H9 (cell line): Measurements from ENCODE around the gene RIPK4. TPM values are rescaled to one million over a fixed set of nuclear protein-coding genes. Genes with fewer than 3 reads are reported as not detected.

Experiments
- DNase-seq: peaks from one replicate; pipeline ENCODE4 v3.0.0-alpha.2; 2017
- H2AFZ ChIP-seq: one replicate; pipeline ENCODE4 v1.6.1; 2013; ENCODE audit warnings: mild to moderate bottlenecking, low read length, control low read depth, moderate library complexity
- H2AK5ac ChIP-seq: 2 replicates; pipeline ENCODE4 v1.6.1; 2013; ENCODE audit warnings: low read length, control low read depth, mixed read lengths; ENCODE audit not compliant: insufficient read length
- H2BK120ac ChIP-seq: one replicate; pipeline ENCODE4 v1.6.1; 2013; ENCODE audit warnings: low read depth, mild to moderate bottlenecking, low read length, control low read depth, inconsistent platforms; ENCODE audit not compliant: poor library complexity, severe bottlenecking
- H2BK12ac ChIP-seq: 2 replicates; pipeline ENCODE4 v1.6.1; 2013; ENCODE audit warnings: low read length, control low read depth, mixed read lengths, low read depth; ENCODE audit not compliant: insufficient read length
- H2BK15ac ChIP-seq: 2 replicates; pipeline ENCODE4 v1.6.1; 2013; ENCODE audit warnings: low read depth, low read length, control low read depth
- H2BK20ac ChIP-seq: one replicate; pipeline ENCODE4 v1.6.1; 2013; ENCODE audit warnings: low read depth, mild to moderate bottlenecking, low read length, control low read depth, inconsistent platforms; ENCODE audit not compliant: poor library complexity, severe bottlenecking
- H2BK5ac ChIP-seq: 2 replicates; pipeline ENCODE4 v1.6.1; 2013; ENCODE audit warnings: low read length, control low read depth, mixed read lengths; ENCODE audit not compliant: insufficient read length
- H3K14ac ChIP-seq: 2 replicates; pipeline ENCODE4 v1.6.1; 2013; ENCODE audit warnings: low read length, control low read depth; ENCODE audit not compliant: insufficient read depth
- H3K18ac ChIP-seq: 2 replicates; pipeline ENCODE4 v1.6.1; 2013; ENCODE audit warnings: low read depth, mild to moderate bottlenecking, mixed read lengths, low read length, control low read depth; ENCODE audit not compliant: insufficient read length
- H3K23ac ChIP-seq: 2 replicates; pipeline ENCODE4 v1.6.1; 2013; ENCODE audit warnings: low read length, control low read depth, mixed read lengths, low read depth; ENCODE audit not compliant: insufficient read length
- H3K23me2 ChIP-seq: 2 replicates; pipeline ENCODE4 v1.6.1; 2013; ENCODE audit warnings: low read depth, mild to moderate bottlenecking, mixed read lengths, low read length, control low read depth; ENCODE audit not compliant: insufficient read length, poor library complexity, severe bottlenecking
- H3K27ac ChIP-seq: 2 replicates; pipeline ENCODE4 v1.5.1; 2013; ENCODE audit warnings: low read length, control low read depth, mixed read lengths, low read depth; ENCODE audit not compliant: insufficient read length
- H3K27me3 ChIP-seq: 2 replicates; pipeline ENCODE4 v1.6.1; 2013; ENCODE audit warnings: low read length, control low read depth, inconsistent platforms; ENCODE audit not compliant: insufficient read depth
- H3K4ac ChIP-seq: 2 replicates; pipeline ENCODE4 v1.6.1; 2013; ENCODE audit warnings: low read depth, mild to moderate bottlenecking, control low read depth, inconsistent platforms, low read length, moderate library complexity
- H3K4me1 ChIP-seq: 2 replicates; pipeline ENCODE4 v1.6.1; 2013; ENCODE audit warnings: low read length, control low read depth, inconsistent platforms; ENCODE audit not compliant: insufficient read depth
- H3K4me2 ChIP-seq: 2 replicates; pipeline ENCODE4 v1.6.1; 2013; ENCODE audit warnings: low read length, control low read depth, mixed read lengths; ENCODE audit not compliant: insufficient read length, insufficient read depth
- H3K56ac ChIP-seq: 2 replicates; pipeline ENCODE4 v1.6.1; 2013; ENCODE audit warnings: low read depth, mild to moderate bottlenecking, mixed read lengths, low read length, control low read depth; ENCODE audit not compliant: insufficient read length
- H3K79me1 ChIP-seq: 2 replicates; pipeline ENCODE4 v1.6.1; 2013; ENCODE audit warnings: low read depth, mild to moderate bottlenecking, moderate library complexity, low read length, control low read depth, inconsistent platforms; ENCODE audit not compliant: insufficient read depth, poor library complexity, severe bottlenecking
- H3K79me2 ChIP-seq: 2 replicates; pipeline ENCODE4 v1.6.1; 2013; ENCODE audit warnings: low read length, control low read depth, inconsistent platforms; ENCODE audit not compliant: insufficient read depth
- H3K9ac ChIP-seq: 2 replicates; pipeline ENCODE4 v1.6.1; 2013; ENCODE audit warnings: low read length, control low read depth, mixed read lengths; ENCODE audit not compliant: insufficient read length; ENCODE audit errors: extremely low read depth
- H3K9me3 ChIP-seq: one replicate; pipeline ENCODE4 v1.6.1; 2013; ENCODE audit warnings: low read depth, low read length, inconsistent platforms; ENCODE audit not compliant: control insufficient read depth
- H3T11ph ChIP-seq: one replicate; pipeline ENCODE4 v1.6.1; 2013; ENCODE audit warnings: mild to moderate bottlenecking, low read length, control low read depth, inconsistent platforms
- H4K20me1 ChIP-seq: one replicate; pipeline ENCODE4 v1.6.1; 2013; ENCODE audit not compliant: control insufficient read depth, insufficient read length, insufficient read depth
- H4K5ac ChIP-seq: 2 replicates; pipeline ENCODE4 v1.6.1; 2013; ENCODE audit warnings: low read depth, mild to moderate bottlenecking, mixed read lengths, low read length, control low read depth; ENCODE audit not compliant: insufficient read length
- H4K8ac ChIP-seq: replicated peaks from 2 replicates; pipeline ENCODE4 v1.6.1; 2013; ENCODE audit warnings: low read length, control low read depth, mixed read lengths, low read depth; ENCODE audit not compliant: insufficient read length
- H4K91ac ChIP-seq: 2 replicates; pipeline ENCODE4 v1.6.1; 2013; ENCODE audit warnings: low read depth, mild to moderate bottlenecking, moderate library complexity, mixed read lengths, low read length, control low read depth; ENCODE audit not compliant: insufficient read length
- H3K27ac Mint-ChIP-seq, 3 experiments: 2 replicates in 2 of 3; 3 replicates in 1 of 3; pipeline ENCODE4 v1.8.0; 2020 to 2021; ENCODE audit warnings: mixed read lengths in 3 of 3, mild to moderate bottlenecking in 1 of 3, moderate library complexity in 1 of 3
- H3K27me3 Mint-ChIP-seq: 2 replicates; pipeline ENCODE4 v1.8.0; 2021; ENCODE audit warnings: low read depth, mild to moderate bottlenecking, moderate library complexity, mixed read lengths
- H3K36me3 Mint-ChIP-seq, 3 experiments: 2 replicates in 2 of 3; 3 replicates in 1 of 3; pipeline ENCODE4 v1.8.0; 2020 to 2021; ENCODE audit warnings: low read depth in 3 of 3, mixed read lengths in 3 of 3; ENCODE audit not compliant: insufficient read depth in 1 of 3
- H3K4me1 Mint-ChIP-seq, 2 experiments: 2 replicates each; pipeline ENCODE4 v1.8.0; 2020; ENCODE audit warnings: mixed read lengths in 2 of 2
- H3K4me3 Mint-ChIP-seq, 2 experiments: 2 replicates in 1 of 2; 3 replicates in 1 of 2; pipeline ENCODE4 v1.8.0; 2020 to 2021; ENCODE audit warnings: mild to moderate bottlenecking in 2 of 2, mixed read lengths in 2 of 2, moderate library complexity in 1 of 2
- H3K9me3 Mint-ChIP-seq, 2 experiments: 2 replicates in 1 of 2; 3 replicates in 1 of 2; pipeline ENCODE4 v1.8.0; 2020; ENCODE audit warnings: mild to moderate bottlenecking in 2 of 2, mixed read lengths in 2 of 2, moderate library complexity in 1 of 2
- CTCF ChIP-seq: fragments of 200-600 bp; sonication (generic); conservative IDR thresholded peaks from 3 replicates; pipeline ENCODE4 v1.8.0; 2021; ENCODE audit warnings: antibody characterized with exemption, mild to moderate bottlenecking
- WGBS: extraction: QIAGEN DNeasy Blood & Tissue Kit; methylation state at CpG from one replicate; pipeline ENCODE4 v1.1.7; 2013; ENCODE audit warnings: missing lambda C conversion rate, low lambda C conversion rate, mixed read lengths; ENCODE audit not compliant: insufficient read length; ENCODE audit errors: extremely low coverage; 5-methylcytosine and 5-hydroxymethylcytosine counted together
- total RNA-seq: library from RNA; stranded (reverse); gene quantifications from 2 replicates; pipeline ENCODE4 v1.2.1, GENCODE V29; 2021

The RIPK4 gene
- total RNA-seq, 1 experiment from 2014 or later: 2.9 TPM

- Histone ChIP-seq H3K9me3 (no peaks in the 10 kb centered on the region), H4K5ac (no peak overlapping the region), H4K91ac (no peak overlapping the region), H3K27ac (no peak overlapping the region), H2BK12ac (no peak overlapping the region), H3K4ac (no peak overlapping the region), H2AFZ (no peak overlapping the region), H3K18ac (no peak overlapping the region), H2BK120ac (no peak overlapping the region), H2AK5ac (no peak overlapping the region), H3T11ph (no peak overlapping the region), H3K4me2 (no peak overlapping the region), H3K79me2 (no peaks in the 10 kb centered on the region), H3K23ac (no peak overlapping the region), H3K27me3 (no peaks in the 10 kb centered on the region), H2BK20ac (no peak overlapping the region), H2BK5ac (no peak overlapping the region), H2BK15ac (no peak overlapping the region), H3K56ac (peak overlapping the region; percentile 46), H3K9ac (no peak overlapping the region), H3K23me2 (no peaks in the 10 kb centered on the region), H3K14ac (no peak overlapping the region), H4K8ac (no peak overlapping the region), H3K4me1 (no peaks in the 10 kb centered on the region), H4K20me1 (no peaks in the 10 kb centered on the region), H3K79me1 (no peaks in the 10 kb centered on the region)
- TF ChIP-seq CTCF: no peak
- no peaks in the 10 kb centered on the region for H3K9me3 Mint-ChIP-seq
- peaks cover 5% of the 10 kb centered on the region for H3K27me3 Mint-ChIP-seq
- peaks cover 10% of the 10 kb centered on the region in 2 experiments for H3K4me1 Mint-ChIP-seq
- no CpG with 5 or more reads among the region's 18 CpGs for WGBS
- H3K36me3 Mint-ChIP-seq: no peaks in the 10 kb centered on the region
- DNase-seq: no peak
- no peak overlapping the region for H3K27ac Mint-ChIP-seq
- no peak overlapping the region for H3K4me3 Mint-ChIP-seq
Measured at GRCh38 chr21:41783476-41784180, 16.8 kb upstream of the RIPK4 start.
